Erythroblast (primary cell): Measurements from ENCODE around the gene OSBP.

ENCODE experiments used
- GATA1 ChIP-seq: IDR thresholded peaks from 2 replicates; pipeline ENCODE4 v1.6.1; 2011; ENCODE audit warnings: low read depth, mild to moderate bottlenecking, control low read depth, low read length, moderate library complexity
- POLR2A ChIP-seq: IDR thresholded peaks from 2 replicates; pipeline ENCODE4 v1.6.1; 2011; ENCODE audit warnings: mild to moderate bottlenecking, low read length

DNA sequence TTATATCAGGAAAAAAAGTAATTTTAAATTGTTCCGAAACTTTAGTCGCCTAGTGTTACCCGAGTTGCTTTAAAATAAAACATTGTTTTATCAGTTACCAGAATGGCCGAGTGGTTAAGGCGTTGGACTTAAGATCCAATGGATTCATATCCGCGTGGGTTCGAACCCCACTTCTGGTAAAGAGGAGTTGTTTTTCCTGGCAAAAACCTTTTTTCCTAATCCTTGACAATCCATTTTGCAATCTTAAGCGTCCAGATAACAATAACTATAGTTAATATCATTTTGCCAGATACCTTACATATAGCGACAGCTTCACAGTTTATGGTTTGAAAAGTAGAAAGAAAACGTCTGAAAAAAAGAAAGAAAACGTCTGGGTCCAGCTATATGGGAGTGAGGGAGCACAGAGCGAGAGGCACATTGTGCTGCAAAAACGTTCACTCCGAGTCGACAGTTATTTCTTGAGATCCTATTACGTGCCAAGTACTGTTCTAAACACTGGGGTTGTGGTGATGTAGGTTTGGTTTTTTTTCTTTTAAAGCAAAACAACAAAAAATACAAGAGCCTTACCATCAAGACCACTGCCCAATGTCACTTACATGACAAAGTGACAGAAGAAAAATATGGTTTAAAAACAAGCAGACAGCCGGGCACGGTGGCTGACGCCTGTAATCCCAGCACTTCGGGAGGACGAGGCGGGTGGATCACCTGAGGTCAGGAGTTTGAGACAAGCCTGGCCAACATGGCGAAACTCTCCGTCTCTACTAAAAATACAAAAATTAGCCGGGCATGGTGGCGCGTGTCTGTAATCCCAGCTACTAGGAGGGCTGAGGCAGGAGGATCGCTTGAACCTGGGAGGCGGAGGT is 63.7 kb downstream of the OSBP start:
- TF ChIP-seq POLR2A (no peak), GATA1 (no peak)
